C4-2B (cell line): Measurements from ENCODE around the gene MCU.

ENCODE experiments used
- CTCF ChIP-seq: fragments of 450-650 bp; conservative IDR thresholded peaks from 2 replicates; pipeline ENCODE4 v1.5.1; 2017; ENCODE audit warnings: mild to moderate bottlenecking
- ZFX ChIP-seq: fragments of 450-650 bp; IDR thresholded peaks from 2 replicates; pipeline ENCODE4 v1.6.1; 2017

GRCh38 chr10:72812415-72812752 is 120.4 kb downstream of the MCU start:
- no peak for TF ChIP-seq CTCF
- TF ChIP-seq ZFX: no peak
